Nephron progenitor cell (in vitro differentiated cells): ENCODE results near the gene FCGBP.
A peak's percentile ranks its signal among the peaks of the same experiment; 100 is the strongest.
"Not testable (repeated sequence)": the region's sequence is repeated elsewhere in the genome, so short reads cannot be mapped to it uniquely, and the experiment has no call there.

Source experiments
- DNase-seq: peaks from one replicate; pipeline ENCODE4 v3.0.0; 2021
- H3K27ac Mint-ChIP-seq: 2 replicates; pipeline ENCODE4 v1.8.0; 2021; ENCODE audit warnings: mild to moderate bottlenecking, moderate library complexity, mixed read lengths
- H3K27me3 Mint-ChIP-seq: 2 replicates; pipeline ENCODE4 v1.8.0; 2021; ENCODE audit warnings: mild to moderate bottlenecking, low read depth, mixed read lengths; ENCODE audit not compliant: poor library complexity
- H3K36me3 Mint-ChIP-seq: 2 replicates; pipeline ENCODE4 v1.8.0; 2021; ENCODE audit warnings: low read depth, mixed read lengths
- H3K4me1 Mint-ChIP-seq: 2 replicates; pipeline ENCODE4 v1.8.0; 2021; ENCODE audit warnings: mixed read lengths
- H3K4me3 Mint-ChIP-seq: 2 replicates; pipeline ENCODE4 v1.8.0; 2021; ENCODE audit warnings: mild to moderate bottlenecking, moderate library complexity, mixed read lengths
- H3K9me3 Mint-ChIP-seq: 2 replicates; pipeline ENCODE4 v1.8.0; 2021; ENCODE audit warnings: mild to moderate bottlenecking, moderate library complexity, mixed read lengths
- TF ChIP-seq, protein P1 (sequence below): fragments of 200-600 bp; sonication (generic); IDR thresholded peaks from 2 replicates; pipeline ENCODE4 v1.5.0; 2021; ENCODE audit warnings: antibody characterized with exemption

FCGBP gene

DNA sequence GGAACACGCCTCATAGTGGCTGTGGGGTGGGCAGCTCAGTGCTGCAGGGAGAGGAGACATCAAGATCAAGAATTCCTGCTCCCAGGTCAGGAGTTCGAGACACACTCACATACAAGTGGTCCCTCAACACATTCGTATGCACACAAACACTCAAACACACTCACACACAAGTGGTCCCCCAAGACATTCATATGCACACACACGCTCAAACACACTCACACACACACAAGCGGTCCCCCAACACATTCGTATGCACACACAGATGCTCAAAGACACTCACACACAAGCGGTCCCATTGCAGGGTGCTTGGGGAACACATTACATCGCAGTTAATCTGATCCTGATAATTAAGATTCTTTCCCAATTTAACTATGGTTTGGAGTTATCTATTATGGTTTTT lies 28.2 kb downstream of the FCGBP start:
- Mint-ChIP-seq H3K27me3 (peaks cover 19% of the 10 kb centered on the region), H3K4me1 (no peaks in the 10 kb centered on the region), H3K4me3 (no peak overlapping the region), H3K27ac (no peak overlapping the region), H3K36me3 (no peaks in the 10 kb centered on the region), H3K9me3 (no peaks in the 10 kb centered on the region)
- TF ChIP-seq, protein P1, sequence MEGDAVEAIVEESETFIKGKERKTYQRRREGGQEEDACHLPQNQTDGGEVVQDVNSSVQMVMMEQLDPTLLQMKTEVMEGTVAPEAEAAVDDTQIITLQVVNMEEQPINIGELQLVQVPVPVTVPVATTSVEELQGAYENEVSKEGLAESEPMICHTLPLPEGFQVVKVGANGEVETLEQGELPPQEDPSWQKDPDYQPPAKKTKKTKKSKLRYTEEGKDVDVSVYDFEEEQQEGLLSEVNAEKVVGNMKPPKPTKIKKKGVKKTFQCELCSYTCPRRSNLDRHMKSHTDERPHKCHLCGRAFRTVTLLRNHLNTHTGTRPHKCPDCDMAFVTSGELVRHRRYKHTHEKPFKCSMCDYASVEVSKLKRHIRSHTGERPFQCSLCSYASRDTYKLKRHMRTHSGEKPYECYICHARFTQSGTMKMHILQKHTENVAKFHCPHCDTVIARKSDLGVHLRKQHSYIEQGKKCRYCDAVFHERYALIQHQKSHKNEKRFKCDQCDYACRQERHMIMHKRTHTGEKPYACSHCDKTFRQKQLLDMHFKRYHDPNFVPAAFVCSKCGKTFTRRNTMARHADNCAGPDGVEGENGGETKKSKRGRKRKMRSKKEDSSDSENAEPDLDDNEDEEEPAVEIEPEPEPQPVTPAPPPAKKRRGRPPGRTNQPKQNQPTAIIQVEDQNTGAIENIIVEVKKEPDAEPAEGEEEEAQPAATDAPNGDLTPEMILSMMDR: no peak
- DNase-seq: no peak

DNA sequence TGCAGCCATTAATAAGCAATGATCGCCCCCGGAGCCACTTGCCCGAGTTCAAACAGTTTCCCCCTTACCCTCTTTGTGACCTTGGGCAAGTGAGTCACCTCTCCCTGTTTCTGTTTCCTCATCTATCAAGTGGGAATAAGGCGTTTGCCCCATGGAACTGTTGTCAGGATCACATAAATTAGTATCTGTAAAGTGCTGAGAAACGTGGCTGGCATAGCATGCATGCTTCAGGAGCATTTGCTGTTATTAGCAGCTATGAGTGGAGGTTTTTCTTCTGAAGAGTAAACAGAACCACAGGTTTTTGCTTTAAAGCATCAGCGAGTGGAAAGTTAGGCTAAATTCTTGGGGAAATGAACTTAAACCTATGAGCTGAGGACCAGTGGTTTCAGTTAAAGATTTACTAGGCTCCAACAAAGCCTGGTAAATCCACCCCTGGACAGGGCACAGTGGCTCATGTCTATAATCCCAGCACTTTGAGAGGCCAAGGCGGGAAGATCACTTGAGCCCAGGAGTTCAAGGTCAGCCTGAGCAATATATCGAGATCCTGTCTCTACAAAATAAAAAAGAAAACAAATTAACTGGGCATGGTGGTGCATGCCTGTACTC lies 30.8 kb downstream of the FCGBP start:
- H3K4me3 Mint-ChIP-seq, DNase-seq, H3K9me3 Mint-ChIP-seq, H3K4me1 Mint-ChIP-seq, H3K27ac Mint-ChIP-seq, H3K36me3 Mint-ChIP-seq: not testable (repeated sequence)
- peaks cover 12% of the 10 kb centered on the region for H3K27me3 Mint-ChIP-seq

DNA sequence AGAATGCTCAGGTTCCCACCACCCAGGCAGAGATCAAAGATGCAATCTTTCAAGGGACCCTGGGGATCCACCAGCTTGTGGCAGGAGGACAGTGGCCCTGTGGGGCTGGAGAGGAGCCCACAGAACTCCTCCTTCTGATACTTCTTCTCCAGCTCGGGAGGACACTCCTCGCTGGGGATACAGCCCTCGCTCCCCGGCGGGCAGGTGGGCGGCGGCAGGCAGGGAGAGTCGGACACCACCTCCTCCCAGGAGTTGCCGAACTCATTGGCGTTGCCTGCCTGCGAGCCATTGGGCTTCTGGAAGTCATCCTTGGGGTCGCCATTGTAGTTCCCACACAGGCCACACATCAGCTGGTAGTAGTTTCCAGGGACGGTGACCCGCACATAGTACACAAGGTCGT lies 32.1 kb downstream of the FCGBP start:
- not testable (repeated sequence) for H3K4me1 Mint-ChIP-seq, H3K27me3 Mint-ChIP-seq, H3K4me3 Mint-ChIP-seq, H3K9me3 Mint-ChIP-seq, DNase-seq, H3K27ac Mint-ChIP-seq, H3K36me3 Mint-ChIP-seq

DNA sequence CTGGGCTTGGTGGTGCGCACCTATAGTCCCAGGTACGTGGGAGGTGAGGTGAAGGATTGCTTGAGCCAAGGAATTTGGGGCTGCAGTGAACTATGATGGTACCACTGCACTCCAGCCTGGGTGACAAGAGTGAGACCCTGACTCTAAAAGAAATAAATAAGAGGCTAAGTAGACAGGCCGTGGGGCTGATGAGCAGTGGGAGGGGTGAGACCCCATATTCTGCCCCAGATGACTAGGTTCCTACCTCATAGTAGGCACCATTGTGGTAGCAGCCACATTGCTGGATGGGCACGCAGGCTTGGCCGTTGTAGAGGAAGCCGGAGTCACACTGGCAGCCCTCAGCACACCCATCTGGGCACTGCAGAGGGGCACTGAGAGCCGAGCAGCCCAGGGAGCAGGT lies 32.8 kb downstream of the FCGBP start:
- not testable (repeated sequence) for H3K4me1 Mint-ChIP-seq, H3K27ac Mint-ChIP-seq, H3K36me3 Mint-ChIP-seq, H3K4me3 Mint-ChIP-seq, DNase-seq, H3K27me3 Mint-ChIP-seq, H3K9me3 Mint-ChIP-seq

DNA sequence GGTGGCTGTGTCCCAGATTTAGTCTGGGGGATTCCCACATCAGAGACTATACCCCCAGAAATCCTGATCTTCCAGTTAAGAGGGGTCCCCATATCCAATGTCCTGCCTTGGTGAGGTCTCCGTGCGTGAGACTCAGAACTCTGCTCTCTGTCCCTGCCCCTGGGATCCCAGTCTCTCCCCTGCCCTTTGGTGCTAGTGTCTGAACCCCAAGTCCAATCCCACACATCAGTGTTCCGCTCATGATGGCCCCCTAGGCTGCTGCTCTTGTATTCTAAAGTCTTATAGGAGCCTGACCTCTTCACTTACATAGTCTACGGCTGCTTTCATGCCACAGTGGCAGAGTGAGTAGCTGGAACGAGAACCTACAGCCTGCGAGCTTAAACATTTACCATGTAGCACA lies 35.6 kb downstream of the FCGBP start:
- not testable (repeated sequence) for H3K27me3 Mint-ChIP-seq, H3K4me3 Mint-ChIP-seq, H3K36me3 Mint-ChIP-seq, H3K9me3 Mint-ChIP-seq, H3K27ac Mint-ChIP-seq, H3K4me1 Mint-ChIP-seq, DNase-seq

DNA sequence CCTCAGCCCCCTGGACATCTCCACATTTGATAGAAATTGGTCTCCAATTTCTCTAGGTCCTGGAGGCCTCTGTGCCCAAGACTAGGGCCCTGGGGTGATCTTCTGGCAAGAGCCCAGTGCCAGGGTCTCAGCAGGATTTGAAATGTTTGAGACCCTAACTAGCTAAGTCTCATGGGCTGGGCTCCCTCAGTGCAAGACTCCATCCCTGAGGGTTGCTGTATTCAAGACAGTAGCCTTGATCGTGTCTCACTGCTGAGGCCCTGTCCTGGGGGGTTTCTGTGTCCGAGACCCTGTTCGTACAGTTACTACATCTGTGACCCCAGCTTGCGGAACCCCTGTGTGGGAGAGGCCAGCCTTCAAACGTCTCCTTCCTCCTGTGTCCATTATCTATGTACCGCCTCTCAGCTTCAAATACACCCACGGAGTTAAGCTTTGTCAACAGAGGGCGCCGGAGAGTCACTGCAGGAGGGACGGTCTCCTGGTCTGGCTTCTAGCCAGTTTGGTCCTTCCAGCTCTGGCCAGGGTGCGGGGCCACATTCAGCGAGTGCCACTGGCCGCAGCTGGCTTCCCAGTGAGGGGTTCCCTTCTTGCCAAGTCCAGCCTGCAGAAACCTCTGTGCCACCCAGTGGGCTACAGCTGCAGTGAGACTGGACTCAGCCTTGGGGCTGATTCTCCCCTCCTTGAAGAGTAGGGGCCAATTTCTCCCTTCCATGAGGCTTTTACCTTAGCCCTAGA lies 36.8 kb downstream of the FCGBP start:
- peaks cover 13% of the 10 kb centered on the region for H3K4me1 Mint-ChIP-seq
- peak; percentile 74 for DNase-seq
- TF ChIP-seq, protein P1: peak; percentile 56
- H3K36me3 Mint-ChIP-seq, H3K4me3 Mint-ChIP-seq, H3K27me3 Mint-ChIP-seq, H3K9me3 Mint-ChIP-seq, H3K27ac Mint-ChIP-seq: not testable (repeated sequence)

DNA sequence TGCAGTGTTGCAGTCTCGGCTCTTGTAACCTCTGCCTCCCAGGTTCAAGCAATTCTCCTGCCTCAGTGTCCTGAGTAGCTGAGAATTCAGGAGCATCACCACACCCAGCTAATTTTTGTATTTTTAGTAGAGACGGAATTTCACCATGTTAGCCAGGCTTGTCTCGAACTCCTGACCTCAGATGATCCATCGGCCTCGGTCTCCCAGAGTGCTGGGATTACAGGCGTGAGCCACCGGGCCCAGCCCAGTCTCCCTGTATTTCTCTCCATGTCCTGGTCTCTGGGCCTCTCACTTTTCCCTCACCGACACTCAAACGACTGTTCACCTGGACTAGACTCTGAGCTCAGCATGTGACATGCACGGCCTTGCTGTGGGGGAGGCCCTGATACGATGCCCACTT lies 39.3 kb downstream of the FCGBP start:
- H3K36me3 Mint-ChIP-seq, H3K4me3 Mint-ChIP-seq, DNase-seq, H3K9me3 Mint-ChIP-seq, H3K27ac Mint-ChIP-seq: not testable (repeated sequence)
- Mint-ChIP-seq H3K27me3 (peaks cover 17% of the 10 kb centered on the region), H3K4me1 (peaks cover 13% of the 10 kb centered on the region)

DNA sequence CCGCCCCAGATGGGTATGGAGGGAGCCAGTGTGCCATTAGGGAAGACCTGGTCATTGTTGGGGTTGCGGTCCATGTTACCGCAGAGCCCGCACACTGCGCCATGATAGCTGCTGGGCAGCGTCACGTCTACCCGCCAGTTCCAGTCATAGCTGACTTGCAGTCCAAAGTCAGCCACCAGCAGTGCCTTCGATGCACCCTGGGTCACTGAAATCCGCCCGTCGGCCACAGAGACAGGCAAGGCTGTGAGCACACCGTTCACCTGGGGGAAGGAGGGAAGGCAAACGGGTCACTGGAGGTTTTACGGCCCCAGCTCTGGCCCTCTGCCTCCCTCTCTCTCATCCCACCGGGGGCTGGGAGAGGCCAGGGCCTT lies 40.2 kb downstream of the FCGBP start:
- H3K27ac Mint-ChIP-seq, H3K36me3 Mint-ChIP-seq, H3K9me3 Mint-ChIP-seq, DNase-seq, H3K4me3 Mint-ChIP-seq: not testable (repeated sequence)
- H3K27me3 Mint-ChIP-seq: peaks cover 17% of the 10 kb centered on the region
- peaks cover 13% of the 10 kb centered on the region for H3K4me1 Mint-ChIP-seq

DNA sequence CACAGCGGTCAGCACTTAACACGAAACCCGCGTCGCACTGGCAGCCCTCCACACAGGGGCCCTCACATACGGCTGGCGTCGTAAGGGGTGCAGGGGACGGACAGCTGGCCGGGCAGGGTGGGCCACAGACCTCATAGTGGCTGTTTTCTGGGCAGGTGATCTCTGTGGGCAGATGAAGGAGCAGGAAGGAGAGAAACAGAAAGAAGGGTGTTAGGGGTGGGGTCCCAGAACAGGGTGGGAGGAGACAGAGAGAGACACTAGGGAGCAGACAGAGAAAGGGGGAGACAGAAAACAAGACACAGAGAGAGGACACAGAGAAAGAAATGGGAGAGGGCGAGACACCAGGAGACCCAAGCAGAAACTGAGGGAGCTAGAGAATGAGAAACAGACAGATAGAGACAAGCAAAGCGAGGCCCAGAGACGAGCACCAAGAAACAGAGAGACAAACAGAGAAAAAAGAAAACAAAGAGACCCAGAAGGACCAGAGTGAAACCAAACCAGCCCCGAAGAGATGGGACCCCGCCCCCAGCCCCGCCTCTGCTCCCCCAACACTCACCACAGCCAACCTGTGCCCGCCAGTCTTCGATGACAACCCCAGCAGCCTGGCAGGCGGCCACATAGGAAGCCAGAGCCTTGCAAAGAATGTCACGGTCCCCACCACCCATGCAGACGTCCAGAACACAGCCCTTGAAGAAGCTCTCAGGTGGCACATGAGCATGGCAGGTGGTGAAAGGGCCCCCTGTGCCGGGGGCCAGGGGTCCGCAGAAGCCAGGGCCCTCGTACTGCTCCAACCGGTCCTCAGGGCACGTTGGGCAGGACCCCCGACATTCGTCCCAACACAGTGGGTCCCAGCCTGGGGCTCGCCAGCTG lies 40.8 kb downstream of the FCGBP start:
- Mint-ChIP-seq H3K4me1 (peaks cover 13% of the 10 kb centered on the region), H3K27me3 (peaks cover 17% of the 10 kb centered on the region), H3K27ac (peak overlapping the region; percentile 43)
- not testable (repeated sequence) for H3K4me3 Mint-ChIP-seq, DNase-seq, H3K36me3 Mint-ChIP-seq, H3K9me3 Mint-ChIP-seq

DNA sequence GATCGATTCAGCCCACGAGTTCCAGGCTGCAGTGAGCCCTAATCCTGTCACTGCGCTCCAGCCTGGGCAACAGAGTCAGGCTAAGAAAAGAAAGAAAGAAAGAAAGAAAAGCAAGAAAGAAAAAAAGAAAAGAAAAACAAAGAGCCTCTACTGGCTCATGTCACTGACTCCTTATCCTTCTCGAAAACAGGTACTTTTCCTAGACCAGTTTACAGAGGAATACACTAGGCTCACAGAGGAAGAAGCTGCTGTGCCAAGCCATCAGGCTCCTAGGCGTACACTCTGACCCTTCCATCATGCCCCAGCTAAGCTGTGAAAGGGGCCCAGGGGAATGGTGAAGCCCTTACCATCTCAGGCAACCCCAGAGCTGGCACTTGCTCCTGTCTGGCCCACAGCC lies 41.9 kb downstream of the FCGBP start:
- H3K9me3 Mint-ChIP-seq, H3K27ac Mint-ChIP-seq, H3K36me3 Mint-ChIP-seq, DNase-seq, H3K4me3 Mint-ChIP-seq: not testable (repeated sequence)
- H3K4me1 Mint-ChIP-seq: peaks cover 13% of the 10 kb centered on the region
- H3K27me3 Mint-ChIP-seq: peaks cover 17% of the 10 kb centered on the region

DNA sequence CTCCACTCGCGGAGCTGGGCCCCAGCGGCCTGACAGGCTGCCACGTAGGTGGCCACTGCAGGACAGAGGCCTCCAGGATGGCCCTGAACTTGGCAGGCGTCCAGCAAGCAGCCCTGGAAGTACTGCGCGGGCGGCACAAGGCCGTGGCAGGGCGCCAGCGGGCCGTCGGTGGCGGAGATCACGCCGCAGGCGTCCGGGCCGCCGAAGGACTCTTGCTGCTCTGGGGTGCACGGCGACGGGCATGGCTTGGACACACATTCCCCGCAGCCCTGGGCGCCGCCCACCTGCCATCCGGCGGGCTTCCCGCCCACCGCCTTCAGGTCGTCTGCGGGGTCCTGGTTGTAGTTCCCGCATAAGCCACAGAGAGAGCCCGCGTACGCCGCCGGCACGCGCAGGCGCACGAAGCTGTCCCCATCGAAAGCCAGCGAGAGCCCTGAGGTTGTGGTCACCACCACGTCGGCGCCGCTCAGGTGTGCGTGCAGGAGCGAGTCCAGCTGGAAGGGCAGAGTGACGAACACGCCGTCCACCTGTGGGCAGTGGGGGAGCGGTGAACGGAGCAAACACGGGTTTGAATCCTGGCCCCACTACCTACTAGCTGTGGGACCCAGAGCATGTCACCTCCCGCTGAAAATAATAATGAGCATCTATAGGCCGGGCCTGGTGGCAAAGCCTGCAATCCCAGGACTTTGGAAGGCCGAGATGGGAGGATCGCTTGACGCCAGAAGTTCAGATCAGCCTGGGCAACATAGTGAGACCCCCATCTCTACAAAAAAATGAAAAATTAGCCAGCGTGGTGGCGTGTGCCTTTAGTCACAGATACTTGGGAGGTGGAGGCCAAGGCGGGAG lies 42.6 kb downstream of the FCGBP start:
- not testable (repeated sequence) for H3K27ac Mint-ChIP-seq, H3K36me3 Mint-ChIP-seq, DNase-seq, H3K4me3 Mint-ChIP-seq, H3K9me3 Mint-ChIP-seq
- Mint-ChIP-seq H3K27me3 (peaks cover 17% of the 10 kb centered on the region), H3K4me1 (peaks cover 13% of the 10 kb centered on the region)
